ENCODE results near the gene SHROOM3. TPM values are rescaled to one million over a fixed set of nuclear protein-coding genes. Genes with fewer than 3 reads are reported as not detected.
"Not testable (repeated sequence)": the region's sequence is repeated elsewhere in the genome, so short reads cannot be mapped to it uniquely, and the experiment has no call there.

The SHROOM3 gene
- total RNA-seq, 4 donors from 2014 or later = 44.4 to 101 (median 88.5) TPM

GRCh38 chr4:76449833-76450232, 14.8 kb downstream of the SHROOM3 start:
- Histone ChIP-seq H3K27me3 (no peaks in the 10 kb centered on the region), H3K4me3 (no peak overlapping the region), H3K36me3 (no peaks in the 10 kb centered on the region), H3K4me1 (peaks cover 0 to 42% (median 32%) of the 10 kb centered on the region in 4 donors), H3K9me3 (no peaks in the 10 kb centered on the region), H3K27ac (replicated peaks in 1 of 4) (peak overlapping the region; percentile 46 to 65 (median 54))
- intact Hi-C loops (cut with DNase I) = no loop called here
- no peak for DNase-seq (ENCODE audit: extremely low spot score)
- 47% methylated on average over 2 of the region's 2 CpGs for WGBS
- TF ChIP-seq POLR2AphosphoS5 (IDR thresholded peaks at IDR 0.05) (no peak), CTCF (IDR thresholded peaks at IDR 0.05) (no peak), POLR2A (IDR thresholded peaks at IDR 0.05; ENCODE audit: low read depth) (no peak), EP300 (IDR thresholded peaks at IDR 0.05) (no peak)

- Histone ChIP-seq H3K4me3 (no peak overlapping the region), H3K9me3 (no peaks in the 10 kb centered on the region), H3K4me1 (peaks cover 0 to 27% (median 22%) of the 10 kb centered on the region in 4 donors), H3K27me3 (no peaks in the 10 kb centered on the region), H3K27ac (replicated peaks in 1 of 4) (no peak overlapping the region), H3K36me3 (no peaks in the 10 kb centered on the region)
- TF ChIP-seq POLR2AphosphoS5 (IDR thresholded peaks at IDR 0.05) = no peak
- no peak for TF ChIP-seq CTCF (IDR thresholded peaks at IDR 0.05)
- TF ChIP-seq POLR2A (IDR thresholded peaks at IDR 0.05; ENCODE audit: low read depth) = no peak
- TF ChIP-seq EP300 (IDR thresholded peaks at IDR 0.05) = no peak
- DNase-seq (ENCODE audit: extremely low spot score) = no peak
- intact Hi-C loops (cut with DNase I) = no loop called here
- WGBS = 95% methylated on average over 2 of the region's 2 CpGs
Observed at GRCh38 chr4:76453232-76453631, 18.2 kb downstream of the SHROOM3 start.

- DNase-seq (ENCODE audit: extremely low spot score); H3K36me3 ChIP-seq; H3K27me3 ChIP-seq; H3K27ac ChIP-seq (replicated peaks in 1 of 4); H3K4me3 ChIP-seq; intact Hi-C loops (cut with DNase I); H3K9me3 ChIP-seq: not testable (repeated sequence)
- H3K4me1 ChIP-seq = peaks cover 4 to 27% (median 18%) of the 10 kb centered on the region in 4 donors
- WGBS = 94% methylated on average over 6 of the region's 6 CpGs
Observed at GRCh38 chr4:76454073-76454472, 19.0 kb downstream of the SHROOM3 start.

DNA sequence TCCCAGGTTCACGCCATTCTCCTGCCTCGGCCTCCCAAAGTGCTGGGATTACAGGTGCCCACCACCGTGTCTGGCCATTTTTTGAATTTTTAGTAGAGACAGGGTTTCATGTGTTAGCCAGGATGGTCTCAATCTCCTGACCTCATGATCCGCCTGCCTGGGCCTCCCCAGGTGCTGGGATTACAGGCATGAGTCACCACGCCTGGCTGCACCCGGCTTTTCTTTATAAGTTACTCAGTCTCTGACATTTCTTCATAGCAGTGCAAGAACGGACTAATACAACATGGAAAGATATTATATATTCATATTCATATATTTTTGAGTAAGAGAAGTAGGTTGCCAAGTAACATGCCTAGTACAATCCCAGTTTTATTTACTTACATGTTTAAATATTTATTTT, 22.9 kb downstream of the SHROOM3 start:
- Histone ChIP-seq H3K36me3 (no peaks in the 10 kb centered on the region), H3K4me3 (no peak overlapping the region), H3K27me3 (no peaks in the 10 kb centered on the region), H3K27ac (replicated peaks in 1 of 4) (no peak overlapping the region), H3K9me3 (no peaks in the 10 kb centered on the region), H3K4me1 (peaks cover 7 to 25% (median 14%) of the 10 kb centered on the region in 4 donors)
- WGBS = 90% methylated on average over 7 of the region's 7 CpGs
- TF ChIP-seq POLR2AphosphoS5 (IDR thresholded peaks at IDR 0.05) = no peak
- intact Hi-C loops (cut with DNase I) = no loop called here
- DNase-seq (ENCODE audit: extremely low spot score) = no peak

- WGBS = 92% methylated on average over 2 of the region's 2 CpGs
- intact Hi-C loops (cut with DNase I) = no loop called here
Observed at GRCh38 chr4:76458297-76458696, 23.3 kb downstream of the SHROOM3 start.

More at GRCh38 chr4:76458297-76458696, 23.3 kb downstream of the SHROOM3 start:
- no peak for DNase-seq (ENCODE audit: extremely low spot score)
- TF ChIP-seq EP300 (IDR thresholded peaks at IDR 0.05) (no peak), POLR2AphosphoS5 (IDR thresholded peaks at IDR 0.05) (no peak), CTCF (IDR thresholded peaks at IDR 0.05) (no peak), POLR2A (IDR thresholded peaks at IDR 0.05; ENCODE audit: low read depth) (no peak)
- Histone ChIP-seq H3K4me1 (peaks cover 7 to 25% (median 14%) of the 10 kb centered on the region in 4 donors), H3K36me3 (no peaks in the 10 kb centered on the region), H3K27me3 (no peaks in the 10 kb centered on the region), H3K9me3 (peaks cover 0 to 4% (median 0%) of the 10 kb centered on the region in 4 donors), H3K27ac (replicated peaks in 1 of 4) (peak overlapping the region in 1 of 4 donors; percentile 78), H3K4me3 (no peak overlapping the region)

All from esophagus muscularis mucosa (tissue), 4 donors.